HS-5 (cell line): ENCODE data around the gene TIMM13.
"Not testable (repeated sequence)": the region's sequence is repeated elsewhere in the genome, so short reads cannot be mapped to it uniquely, and the experiment has no call there.

Source experiments
- DNase-seq: peaks from one replicate; pipeline ENCODE4 v3.0.0-alpha.2; 2012; ENCODE audit warnings: low read depth

The TIMM13 gene

GRCh38 chr19:2427429-2428320 is at the start of gene TIMM13:
Gene TIMM13, minus strand, starts transcription at chr19:2427586. Its CDS starts 53 bp downstream, at chr19:2427533.
- DNase-seq: peak; percentile 80

GRCh38 chr19:2476451-2477140 is 49.2 kb upstream of the TIMM13 start:
- no peak for DNase-seq

- DNase-seq: peak; percentile 91
Measured at GRCh38 chr19:2475702-2476450, 48.5 kb upstream of the TIMM13 start, which contains the start of gene GADD45B. Gene GADD45B, plus strand, starts transcription at chr19:2476127. Its CDS starts 232 bp downstream, at chr19:2476359.

GRCh38 chr19:2475018-2475701 is 47.8 kb upstream of the TIMM13 start:
- DNase-seq: no peak

GRCh38 chr19:2474232-2475017 is 47.0 kb upstream of the TIMM13 start:
- DNase-seq: no peak

GRCh38 chr19:2469915-2470200 is 42.5 kb upstream of the TIMM13 start:
- DNase-seq: not testable (repeated sequence)

- peak; percentile 80 for DNase-seq
Measured at GRCh38 chr19:2469102-2469914, 41.9 kb upstream of the TIMM13 start.

GRCh38 chr19:2468596-2468995 is 41.2 kb upstream of the TIMM13 start:
- DNase-seq: no peak

GRCh38 chr19:2464389-2464788 is 37.0 kb upstream of the TIMM13 start:
- DNase-seq: no peak

GRCh38 chr19:2463694-2464093 is 36.3 kb upstream of the TIMM13 start:
- DNase-seq: not testable (repeated sequence)

GRCh38 chr19:2462635-2463421 is 35.4 kb upstream of the TIMM13 start:
- peak; percentile 76 for DNase-seq

- no peak for DNase-seq
Measured at GRCh38 chr19:2461751-2462634, 34.6 kb upstream of the TIMM13 start.

GRCh38 chr19:2460245-2460644 is 32.9 kb upstream of the TIMM13 start:
- DNase-seq: no peak

GRCh38 chr19:2458776-2459175 is 31.4 kb upstream of the TIMM13 start:
- DNase-seq: not testable (repeated sequence)

- no peak for DNase-seq
Measured at GRCh38 chr19:2458054-2458453, 30.7 kb upstream of the TIMM13 start.

- DNase-seq: no peak
Measured at GRCh38 chr19:2457394-2458037, 30.1 kb upstream of the TIMM13 start.

- no peak for DNase-seq
Measured at GRCh38 chr19:2455851-2456570, 28.6 kb upstream of the TIMM13 start.
